ENCODE results near the gene WDR73.

WDR73 gene

GRCh38 chr15:84681831-84682230, 27.7 kb upstream of the WDR73 start:
- Histone ChIP-seq H3K4me2 (ENCODE audit: low read length) (no peak overlapping the region), H3K36me3 (ENCODE audit: insufficient read depth, low read length) (peaks cover 49% of the 10 kb centered on the region), H3K27me3 (ENCODE audit: control insufficient read depth, insufficient read depth, low read length) (no peaks in the 10 kb centered on the region), H3K4me1 (ENCODE audit: control insufficient read depth, insufficient read depth, low read length) (peaks cover 21% of the 10 kb centered on the region), H3K9ac (ENCODE audit: low read depth, low read length) (no peak overlapping the region), H3K4me3 (ENCODE audit: low read length) (no peak overlapping the region), H3K9me3 (replicated peaks; ENCODE audit: low read length) (no peaks in the 10 kb centered on the region)

DNA sequence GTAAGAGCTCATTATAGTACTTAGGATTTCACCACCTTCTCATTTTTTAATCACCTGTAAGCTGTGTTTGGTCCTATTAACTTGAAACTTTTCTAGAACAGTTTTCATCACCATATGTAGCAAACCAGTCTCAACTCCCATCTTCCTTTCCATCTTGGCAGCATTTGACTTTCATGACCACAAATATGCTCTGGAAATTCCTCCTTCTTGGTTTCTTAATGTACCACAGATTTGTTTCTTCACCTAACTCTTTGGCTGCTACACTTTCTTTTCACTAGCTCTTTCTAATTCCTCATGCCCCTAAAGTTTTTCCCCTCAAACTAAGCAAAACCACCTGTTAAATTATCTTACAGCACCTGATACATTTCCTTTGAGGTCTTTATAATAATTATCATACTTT, 17.1 kb upstream of the WDR73 start:
- peaks cover 29% of the 10 kb centered on the region for H3K4me1 ChIP-seq (ENCODE audit: control insufficient read depth, insufficient read depth, low read length)
- H3K36me3 ChIP-seq (ENCODE audit: insufficient read depth, low read length), result peaks cover 33% of the 10 kb centered on the region
- H3K9ac ChIP-seq (ENCODE audit: low read depth, low read length), result no peak overlapping the region
- no peak overlapping the region for H3K4me3 ChIP-seq (ENCODE audit: low read length)
- H3K4me2 ChIP-seq (ENCODE audit: low read length), result no peak overlapping the region
- no peaks in the 10 kb centered on the region for H3K9me3 ChIP-seq (replicated peaks; ENCODE audit: low read length)
- no peaks in the 10 kb centered on the region for H3K27me3 ChIP-seq (ENCODE audit: control insufficient read depth, insufficient read depth, low read length)

GRCh38 chr15:84669726-84670125, 15.6 kb upstream of the WDR73 start:
- Histone ChIP-seq H3K9me3 (replicated peaks; ENCODE audit: low read length) (no peaks in the 10 kb centered on the region), H3K36me3 (ENCODE audit: insufficient read depth, low read length) (peaks cover 45% of the 10 kb centered on the region), H3K9ac (ENCODE audit: low read depth, low read length) (no peak overlapping the region), H3K4me2 (ENCODE audit: low read length) (no peak overlapping the region), H3K27me3 (ENCODE audit: control insufficient read depth, insufficient read depth, low read length) (no peaks in the 10 kb centered on the region), H3K4me3 (ENCODE audit: low read length) (no peak overlapping the region), H3K4me1 (ENCODE audit: control insufficient read depth, insufficient read depth, low read length) (peaks cover 29% of the 10 kb centered on the region)

GRCh38 chr15:84668221-84668982, 14.3 kb upstream of the WDR73 start:
- peaks cover 46% of the 10 kb centered on the region for H3K36me3 ChIP-seq (ENCODE audit: insufficient read depth, low read length)
- H3K4me1 ChIP-seq (ENCODE audit: control insufficient read depth, insufficient read depth, low read length), result peaks cover 29% of the 10 kb centered on the region
- no peak overlapping the region for H3K4me3 ChIP-seq (ENCODE audit: low read length)
- no peaks in the 10 kb centered on the region for H3K27me3 ChIP-seq (ENCODE audit: control insufficient read depth, insufficient read depth, low read length)
- H3K9me3 ChIP-seq (replicated peaks; ENCODE audit: low read length), result no peaks in the 10 kb centered on the region
- no peak overlapping the region for H3K4me2 ChIP-seq (ENCODE audit: low read length)
- no peak overlapping the region for H3K9ac ChIP-seq (ENCODE audit: low read depth, low read length)

- H3K9ac ChIP-seq (ENCODE audit: low read depth, low read length), result no peak overlapping the region
- no peaks in the 10 kb centered on the region for H3K27me3 ChIP-seq (ENCODE audit: control insufficient read depth, insufficient read depth, low read length)
- no peak overlapping the region for H3K4me2 ChIP-seq (ENCODE audit: low read length)
- H3K4me3 ChIP-seq (ENCODE audit: low read length), result no peak overlapping the region
- peaks cover 45% of the 10 kb centered on the region for H3K36me3 ChIP-seq (ENCODE audit: insufficient read depth, low read length)
- no peaks in the 10 kb centered on the region for H3K9me3 ChIP-seq (replicated peaks; ENCODE audit: low read length)
- H3K4me1 ChIP-seq (ENCODE audit: control insufficient read depth, insufficient read depth, low read length), result peaks cover 22% of the 10 kb centered on the region
These were observed 12.3 kb upstream of the WDR73 start for GRCh38 chr15:84666373-84666772.

GRCh38 chr15:84661001-84661400, 6.9 kb upstream of the WDR73 start:
- H3K4me2 ChIP-seq (ENCODE audit: low read length), result no peak overlapping the region
- peaks cover 11% of the 10 kb centered on the region for H3K4me1 ChIP-seq (ENCODE audit: control insufficient read depth, insufficient read depth, low read length)
- H3K9me3 ChIP-seq (replicated peaks; ENCODE audit: low read length), result no peaks in the 10 kb centered on the region
- H3K4me3 ChIP-seq (ENCODE audit: low read length), result no peak overlapping the region
- no peaks in the 10 kb centered on the region for H3K27me3 ChIP-seq (ENCODE audit: control insufficient read depth, insufficient read depth, low read length)
- no peak overlapping the region for H3K9ac ChIP-seq (ENCODE audit: low read depth, low read length)
- peaks cover 14% of the 10 kb centered on the region for H3K36me3 ChIP-seq (ENCODE audit: insufficient read depth, low read length)

GRCh38 chr15:84659904-84660781, 6.1 kb upstream of the WDR73 start:
- Histone ChIP-seq H3K27me3 (ENCODE audit: control insufficient read depth, insufficient read depth, low read length) (no peaks in the 10 kb centered on the region), H3K36me3 (ENCODE audit: insufficient read depth, low read length) (peaks cover 6% of the 10 kb centered on the region), H3K4me1 (ENCODE audit: control insufficient read depth, insufficient read depth, low read length) (peaks cover 13% of the 10 kb centered on the region), H3K9ac (ENCODE audit: low read depth, low read length) (no peak overlapping the region), H3K4me2 (ENCODE audit: low read length) (no peak overlapping the region), H3K4me3 (ENCODE audit: low read length) (no peak overlapping the region), H3K9me3 (replicated peaks; ENCODE audit: low read length) (no peaks in the 10 kb centered on the region)

DNA sequence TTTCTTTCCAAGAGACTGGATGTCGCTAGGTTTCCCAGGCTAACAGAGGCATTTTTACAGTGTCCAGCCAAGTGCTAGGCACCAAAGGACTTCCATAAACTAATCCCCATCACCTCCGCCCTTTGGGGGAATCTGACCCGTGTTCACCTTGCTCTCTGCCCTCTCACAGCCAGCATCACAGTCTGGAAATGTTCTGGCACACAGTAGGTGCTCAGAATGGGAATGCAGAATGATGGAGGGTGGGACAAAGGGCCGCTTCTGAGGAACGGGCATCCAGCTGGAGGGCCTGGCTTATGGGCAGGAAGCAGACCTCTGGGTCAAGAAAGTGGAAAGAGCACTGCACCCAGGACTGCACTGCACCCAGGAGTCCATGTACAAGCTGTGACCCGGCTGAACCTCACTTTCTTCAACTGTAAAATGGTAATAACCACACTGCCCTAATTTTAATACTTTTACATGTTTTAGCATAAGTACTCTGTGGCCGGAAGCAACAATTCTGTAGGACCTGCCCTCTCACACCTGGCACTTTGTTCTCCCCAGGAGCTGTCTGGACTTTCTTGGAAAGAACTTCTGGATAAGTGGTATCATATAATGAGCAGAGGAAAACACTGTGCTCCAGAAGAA, 4.8 kb upstream of the WDR73 start:
- H3K36me3 ChIP-seq (ENCODE audit: insufficient read depth, low read length), result no peaks in the 10 kb centered on the region
- H3K9me3 ChIP-seq (replicated peaks; ENCODE audit: low read length), result no peaks in the 10 kb centered on the region
- H3K4me1 ChIP-seq (ENCODE audit: control insufficient read depth, insufficient read depth, low read length), result peaks cover 17% of the 10 kb centered on the region
- peak overlapping the region; percentile 71 for H3K9ac ChIP-seq (ENCODE audit: low read depth, low read length)
- peak overlapping the region; percentile 76 for H3K4me2 ChIP-seq (ENCODE audit: low read length)
- peak overlapping the region; percentile 69 for H3K4me3 ChIP-seq (ENCODE audit: low read length)
- H3K27me3 ChIP-seq (ENCODE audit: control insufficient read depth, insufficient read depth, low read length), result no peaks in the 10 kb centered on the region

DNA sequence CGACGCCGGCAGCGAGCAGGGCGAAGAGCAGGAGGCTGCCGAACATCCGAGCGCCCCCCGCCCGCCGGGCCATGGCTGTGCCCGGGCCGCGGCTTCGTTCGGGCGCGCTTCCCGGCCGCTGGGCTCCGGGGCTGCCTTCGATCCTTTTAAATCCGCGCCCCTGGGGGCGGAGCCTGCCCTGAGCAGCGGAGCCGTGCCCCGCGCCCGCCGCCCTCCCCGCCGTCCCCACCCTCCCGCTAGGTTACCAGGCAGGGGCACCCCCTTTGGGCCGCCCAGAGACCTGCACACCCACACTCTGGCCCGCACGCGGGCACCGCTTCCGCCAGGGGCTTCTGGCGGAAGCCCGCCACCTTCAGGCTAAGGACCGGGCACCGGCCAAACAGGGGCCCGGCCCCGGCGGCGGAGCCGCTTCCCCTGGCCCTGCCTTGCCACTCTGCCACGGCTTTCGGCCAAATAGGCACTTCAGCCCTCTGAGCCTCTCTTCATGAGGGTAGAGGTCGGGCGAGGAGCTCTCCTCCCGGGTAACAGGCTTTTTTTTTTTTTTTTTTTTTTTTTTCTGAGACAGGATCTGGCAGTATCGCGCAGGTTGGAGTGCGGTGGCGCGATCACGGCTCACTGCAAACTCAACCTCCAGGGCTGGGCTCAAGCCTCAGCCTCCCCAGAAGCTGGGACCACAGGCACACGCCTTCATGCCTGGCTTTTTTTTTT, 4.2 kb upstream of the WDR73 start, which contains the start of gene NMB:
TSS of gene NMB (minus strand) at position 120 of the 708 bp plus-strand sequence. CDS start at position 73, 47 bp downstream.
- Histone ChIP-seq H3K4me2 (ENCODE audit: low read length) (peak within 1 kb of the TSS; percentile 76), H3K36me3 (ENCODE audit: insufficient read depth, low read length) (no peaks in the 10 kb centered on the region), H3K4me3 (ENCODE audit: low read length) (peak within 1 kb of the TSS; percentile 69), H3K9ac (ENCODE audit: low read depth, low read length) (peak within 1 kb of the TSS; percentile 71), H3K27me3 (ENCODE audit: control insufficient read depth, insufficient read depth, low read length) (no peaks in the 10 kb centered on the region), H3K9me3 (replicated peaks; ENCODE audit: low read length) (no peaks in the 10 kb centered on the region), H3K4me1 (ENCODE audit: control insufficient read depth, insufficient read depth, low read length) (peaks cover 21% of the 10 kb centered on the region)

DNA sequence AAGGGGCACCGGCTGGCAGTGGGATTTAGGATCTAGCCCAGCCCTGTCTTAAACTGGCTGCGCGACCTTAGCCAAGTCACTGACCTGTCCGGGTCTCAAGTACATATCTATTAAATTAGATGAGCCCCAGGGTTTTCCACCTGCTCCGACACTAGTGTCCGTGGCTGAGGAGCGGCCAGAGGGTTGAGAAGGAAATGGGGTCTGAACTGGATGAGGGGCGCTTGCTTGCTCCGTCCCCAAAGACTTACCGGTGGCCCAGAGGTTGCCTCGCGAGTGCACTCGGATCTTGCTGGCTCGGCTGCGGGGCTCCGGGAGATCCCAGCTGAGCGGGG, 3.6 kb upstream of the WDR73 start:
- Histone ChIP-seq H3K9me3 (replicated peaks; ENCODE audit: low read length) (no peaks in the 10 kb centered on the region), H3K36me3 (ENCODE audit: insufficient read depth, low read length) (no peaks in the 10 kb centered on the region), H3K4me1 (ENCODE audit: control insufficient read depth, insufficient read depth, low read length) (peaks cover 25% of the 10 kb centered on the region), H3K9ac (ENCODE audit: low read depth, low read length) (peak overlapping the region; percentile 71), H3K4me3 (ENCODE audit: low read length) (peak overlapping the region; percentile 69), H3K27me3 (ENCODE audit: control insufficient read depth, insufficient read depth, low read length) (no peaks in the 10 kb centered on the region), H3K4me2 (ENCODE audit: low read length) (peak overlapping the region; percentile 76)

DNA sequence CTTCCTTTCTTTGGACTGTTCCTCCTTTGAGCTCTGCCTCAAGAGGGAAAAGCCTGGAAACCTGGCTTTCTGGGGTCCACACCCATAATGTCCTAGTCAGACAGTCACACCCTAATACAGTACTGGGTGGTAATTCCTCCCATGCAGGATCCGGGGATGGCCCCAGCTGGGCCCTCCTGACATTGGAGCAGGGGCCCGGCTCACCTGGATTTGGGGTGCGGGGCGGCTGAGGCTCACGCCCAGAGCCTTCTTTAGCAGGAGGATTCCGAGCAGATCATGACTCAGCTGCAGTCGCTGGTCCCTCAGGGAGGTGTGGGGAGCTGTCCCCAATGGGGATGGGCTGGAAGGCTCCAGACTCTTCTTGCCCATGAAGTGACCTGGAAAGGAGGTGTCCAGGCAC, 2.9 kb upstream of the WDR73 start:
- Histone ChIP-seq H3K36me3 (ENCODE audit: insufficient read depth, low read length) (peaks cover 7% of the 10 kb centered on the region), H3K27me3 (ENCODE audit: control insufficient read depth, insufficient read depth, low read length) (no peaks in the 10 kb centered on the region), H3K4me3 (ENCODE audit: low read length) (no peak overlapping the region), H3K4me2 (ENCODE audit: low read length) (peak overlapping the region; percentile 76), H3K4me1 (ENCODE audit: control insufficient read depth, insufficient read depth, low read length) (peaks cover 25% of the 10 kb centered on the region), H3K9ac (ENCODE audit: low read depth, low read length) (no peak overlapping the region), H3K9me3 (replicated peaks; ENCODE audit: low read length) (no peaks in the 10 kb centered on the region)
